Measurements from ENCODE around the gene RNASE11. TPM values are rescaled to one million over a fixed set of nuclear protein-coding genes. Genes with fewer than 3 reads are reported as not detected.

RNASE11 gene
- total and polyA plus RNA-seq, 4 donors: not detected

- H3K4me1 ChIP-seq (ENCODE audit: control insufficient read depth in 4 of 4, insufficient read depth in 4 of 4, low read length in 3 of 4): peaks cover 0 to 15% (median 0%) of the 10 kb centered on the region in 4 donors
- 80% methylated on average over 13 of the region's 13 CpGs for WGBS
- no peak overlapping the region for H3K4me3 ChIP-seq (ENCODE audit: low read depth in 1 of 3, low read length in 3 of 3)
- no peak overlapping the region for H3K27ac ChIP-seq (ENCODE audit: low read depth in 1 of 2, low read length in 2 of 2)
- H3K36me3 ChIP-seq (ENCODE audit: control insufficient read depth in 4 of 4, insufficient read depth in 3 of 4, low read depth in 1 of 4, low read length in 3 of 4): no peaks in the 10 kb centered on the region
- no peaks in the 10 kb centered on the region for H3K27me3 ChIP-seq (ENCODE audit: control insufficient read depth in 4 of 4, insufficient read depth in 4 of 4, low read length in 3 of 4)
- TF ChIP-seq HNF4G (IDR thresholded peaks at IDR 0.05) (no peak), SP1 (IDR thresholded peaks at IDR 0.05) (no peak), TAF1 (conservative IDR thresholded peaks at IDR 0.05) (no peak), ZBTB33 (IDR thresholded peaks at IDR 0.05) (no peak), EGR1 (IDR thresholded peaks at IDR 0.05; ENCODE audit: low read depth in 2 of 2) (no peak), FOXA2 (IDR thresholded peaks at IDR 0.05) (no peak), ATF3 (IDR thresholded peaks at IDR 0.05) (no peak), YY1 (IDR thresholded peaks at IDR 0.05) (no peak), RXRA (IDR thresholded peaks at IDR 0.05) (no peak), FOXA1 (IDR thresholded peaks at IDR 0.05) (no peak), NR2F2 (IDR thresholded peaks at IDR 0.05) (no peak), JUND (IDR thresholded peaks at IDR 0.05) (no peak)
- no peaks in the 10 kb centered on the region for H3K9me3 ChIP-seq (ENCODE audit: control insufficient read depth in 4 of 4, low read length in 3 of 4)
- DNase-seq (ENCODE audit: low spot score): no peak
- H3K9ac ChIP-seq (ENCODE audit: low read depth in 1 of 2, low read length in 2 of 2): no peak overlapping the region
Observed at GRCh38 chr14:20603813-20604690, 16.3 kb upstream of the RNASE11 start.

GRCh38 chr14:20602583-20602982 is 14.8 kb upstream of the RNASE11 start:
- DNase-seq (ENCODE audit: low spot score): no peak
- no peaks in the 10 kb centered on the region for H3K9me3 ChIP-seq (ENCODE audit: control insufficient read depth in 4 of 4, low read length in 3 of 4)
- 56% methylated on average over 9 of the region's 9 CpGs for WGBS

More at GRCh38 chr14:20602583-20602982, 14.8 kb upstream of the RNASE11 start:
- H3K4me1 ChIP-seq (ENCODE audit: control insufficient read depth in 4 of 4, insufficient read depth in 4 of 4, low read length in 3 of 4): peaks cover 0 to 15% (median 0%) of the 10 kb centered on the region in 4 donors
- H3K27ac ChIP-seq (ENCODE audit: low read depth in 1 of 2, low read length in 2 of 2): no peak overlapping the region
- H3K4me3 ChIP-seq (ENCODE audit: low read depth in 1 of 3, low read length in 3 of 3): no peak overlapping the region
- H3K9ac ChIP-seq (ENCODE audit: low read depth in 1 of 2, low read length in 2 of 2): no peak overlapping the region
- no peaks in the 10 kb centered on the region for H3K36me3 ChIP-seq (ENCODE audit: control insufficient read depth in 4 of 4, insufficient read depth in 3 of 4, low read depth in 1 of 4, low read length in 3 of 4)
- no peaks in the 10 kb centered on the region for H3K27me3 ChIP-seq (ENCODE audit: control insufficient read depth in 4 of 4, insufficient read depth in 4 of 4, low read length in 3 of 4)
- TF ChIP-seq RAD21 (IDR thresholded peaks at IDR 0.05) (peak in 1 of 2 donors; percentile 17), YY1 (IDR thresholded peaks at IDR 0.05) (no peak), HNF4A (conservative IDR thresholded peaks at IDR 0.05) (peak in 1 of 2 donors; percentile 55), ATF3 (IDR thresholded peaks at IDR 0.05) (no peak), ZBTB33 (IDR thresholded peaks at IDR 0.05) (no peak)

Data from liver (tissue), 9 donors.